Activated CD4-positive, alpha-beta T cell treated with anti-CD3 and anti-CD28 coated beads, Interleukin-2, amount 50 U/mL, for 48 hours (primary cell): ENCODE data around the gene DUOX1.
A peak's percentile ranks its signal among the peaks of the same experiment; 100 is the strongest.
"Not testable (repeated sequence)": the region's sequence is repeated elsewhere in the genome, so short reads cannot be mapped to it uniquely, and the experiment has no call there.

Experiments used
- DNase-seq, 2 experiments: peaks; one replicate each; pipeline ENCODE4 v3.0.0-alpha.2; 2020

Gene DUOX1

GRCh38 chr15:45129651-45130129, at the start of gene DUOX1, which contains the start of gene DUOXA1:
TSS of gene DUOX1 (plus strand) at chr15:45129994. CDS start at chr15:45131967, 1,973 bp downstream.
TSS of gene DUOXA1 (minus strand) at chr15:45129879. CDS start at chr15:45123014, 6,865 bp downstream.
- peak; percentile 37 for DNase-seq

- DNase-seq, result not testable (repeated sequence)
Observed at GRCh38 chr15:45080593-45080992, 49.2 kb upstream of the DUOX1 start.

- not testable (repeated sequence) for DNase-seq
Observed at GRCh38 chr15:45082412-45082811, 47.4 kb upstream of the DUOX1 start.

- DNase-seq, result no peak
Observed at GRCh38 chr15:45083223-45083622, 46.6 kb upstream of the DUOX1 start.

GRCh38 chr15:45084163-45084562, 45.6 kb upstream of the DUOX1 start:
- DNase-seq, result no peak

GRCh38 chr15:45087513-45087912, 42.3 kb upstream of the DUOX1 start:
- DNase-seq, result no peak

- no peak for DNase-seq
Observed at GRCh38 chr15:45088801-45089711, 40.7 kb upstream of the DUOX1 start.

GRCh38 chr15:45089712-45090373, 40.0 kb upstream of the DUOX1 start:
- DNase-seq, result no peak

- no peak for DNase-seq
Observed at GRCh38 chr15:45091161-45091560, 38.6 kb upstream of the DUOX1 start.

- DNase-seq, result no peak
Observed at GRCh38 chr15:45091576-45091975, 38.2 kb upstream of the DUOX1 start.

- DNase-seq, result no peak
Observed at GRCh38 chr15:45093013-45093412, 36.8 kb upstream of the DUOX1 start.

GRCh38 chr15:45093622-45094357, 36.0 kb upstream of the DUOX1 start:
- no peak for DNase-seq

GRCh38 chr15:45094358-45094730, 35.5 kb upstream of the DUOX1 start:
- DNase-seq, result no peak

- no peak for DNase-seq
Observed at GRCh38 chr15:45095661-45096060, 34.1 kb upstream of the DUOX1 start.

- DNase-seq, result no peak
Observed at GRCh38 chr15:45097466-45097865, 32.3 kb upstream of the DUOX1 start.

GRCh38 chr15:45099549-45100165, 30.1 kb upstream of the DUOX1 start:
- DNase-seq, result no peak

- no peak for DNase-seq
Observed at GRCh38 chr15:45100884-45101625, 28.7 kb upstream of the DUOX1 start.

GRCh38 chr15:45101749-45102148, 28.0 kb upstream of the DUOX1 start:
- no peak for DNase-seq

GRCh38 chr15:45102226-45102625, 27.6 kb upstream of the DUOX1 start:
- no peak for DNase-seq

GRCh38 chr15:45104170-45104569, 25.6 kb upstream of the DUOX1 start:
- DNase-seq, result not testable (repeated sequence)

GRCh38 chr15:45105586-45105985, 24.2 kb upstream of the DUOX1 start:
- DNase-seq, result no peak
